WTC11 (cell line): ENCODE data around the gene FAM114A2.

Experiments
- ETV6 ChIP-seq: sonication (generic); formaldehyde crosslinking; IDR thresholded peaks from 2 replicates; pipeline ENCODE4 v1.8.1; 2022; ENCODE audit warnings: mild to moderate bottlenecking, missing genetic modification reagents
- FOXJ3 ChIP-seq: sonication (generic); formaldehyde crosslinking; IDR thresholded peaks from 2 replicates; pipeline ENCODE4 v1.9.0; 2021; ENCODE audit warnings: missing genetic modification reagents, mild to moderate bottlenecking, borderline replicate concordance
- ZNF423 ChIP-seq: fragments of 250-450 bp; sonication (Bioruptor Pico); IDR thresholded peaks from 2 replicates; pipeline ENCODE4 v2.1.2; 2022; ENCODE audit warnings: mild to moderate bottlenecking, moderate library complexity
- ZNF425 ChIP-seq: fragments of 250-450 bp; sonication (Bioruptor Pico); conservative IDR thresholded peaks from 2 replicates; pipeline ENCODE4 v1.9.0; 2021; ENCODE audit warnings: mild to moderate bottlenecking
- TF ChIP-seq, protein P1 (sequence below): sonication (generic); formaldehyde crosslinking; IDR thresholded peaks from 2 replicates; pipeline ENCODE4 v1.8.1; 2022; ENCODE audit warnings: low read depth, mild to moderate bottlenecking, moderate library complexity, missing genetic modification reagents, borderline replicate concordance
- TF ChIP-seq, protein P2 (sequence below): sonication (generic); formaldehyde crosslinking; IDR thresholded peaks from 2 replicates; pipeline ENCODE4 v1.8.1; 2023; ENCODE audit warnings: mild to moderate bottlenecking, missing genetic modification reagents, moderate library complexity
- TF ChIP-seq, protein P3 (sequence below): fragments of 200-600 bp; IDR thresholded peaks from 2 replicates; pipeline ENCODE4 v1.8.0; 2022; ENCODE audit warnings: antibody characterized with exemption
- TF ChIP-seq, protein P4 (sequence below): sonication (generic); formaldehyde crosslinking; conservative IDR thresholded peaks from 2 replicates; pipeline ENCODE4 v1.8.1; 2022; ENCODE audit warnings: mild to moderate bottlenecking, missing genetic modification reagents

DNA sequence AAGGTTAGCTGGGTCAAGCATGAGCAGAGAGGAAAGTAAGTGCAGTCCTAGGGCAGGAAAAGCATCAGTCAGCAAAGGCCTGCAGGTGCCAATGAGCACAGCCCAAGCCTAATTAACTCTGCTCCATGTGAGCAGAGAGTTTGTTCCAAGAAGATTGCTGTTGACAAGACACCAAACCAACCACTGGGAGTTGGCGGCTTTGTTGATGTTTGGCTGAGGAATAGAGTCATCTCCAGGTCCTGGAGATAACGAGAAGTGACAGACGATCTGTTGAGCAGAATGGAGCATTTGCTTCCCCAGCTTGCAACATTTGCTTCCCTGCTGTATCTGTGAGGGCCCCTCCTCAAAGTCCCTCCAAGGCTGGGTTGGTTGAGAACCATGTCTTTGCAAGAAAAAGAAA lies 68.2 kb downstream of the FAM114A2 start:
- TF ChIP-seq, protein P1, sequence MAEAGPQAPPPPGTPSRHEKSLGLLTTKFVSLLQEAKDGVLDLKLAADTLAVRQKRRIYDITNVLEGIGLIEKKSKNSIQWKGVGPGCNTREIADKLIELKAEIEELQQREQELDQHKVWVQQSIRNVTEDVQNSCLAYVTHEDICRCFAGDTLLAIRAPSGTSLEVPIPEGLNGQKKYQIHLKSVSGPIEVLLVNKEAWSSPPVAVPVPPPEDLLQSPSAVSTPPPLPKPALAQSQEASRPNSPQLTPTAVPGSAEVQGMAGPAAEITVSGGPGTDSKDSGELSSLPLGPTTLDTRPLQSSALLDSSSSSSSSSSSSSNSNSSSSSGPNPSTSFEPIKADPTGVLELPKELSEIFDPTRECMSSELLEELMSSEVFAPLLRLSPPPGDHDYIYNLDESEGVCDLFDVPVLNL (CRISPR knock-in tag), result no peak
- TF ChIP-seq, protein P2, sequence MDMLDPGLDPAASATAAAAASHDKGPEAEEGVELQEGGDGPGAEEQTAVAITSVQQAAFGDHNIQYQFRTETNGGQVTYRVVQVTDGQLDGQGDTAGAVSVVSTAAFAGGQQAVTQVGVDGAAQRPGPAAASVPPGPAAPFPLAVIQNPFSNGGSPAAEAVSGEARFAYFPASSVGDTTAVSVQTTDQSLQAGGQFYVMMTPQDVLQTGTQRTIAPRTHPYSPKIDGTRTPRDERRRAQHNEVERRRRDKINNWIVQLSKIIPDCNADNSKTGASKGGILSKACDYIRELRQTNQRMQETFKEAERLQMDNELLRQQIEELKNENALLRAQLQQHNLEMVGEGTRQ (CRISPR knock-in tag), result no peak
- TF ChIP-seq, protein P3, sequence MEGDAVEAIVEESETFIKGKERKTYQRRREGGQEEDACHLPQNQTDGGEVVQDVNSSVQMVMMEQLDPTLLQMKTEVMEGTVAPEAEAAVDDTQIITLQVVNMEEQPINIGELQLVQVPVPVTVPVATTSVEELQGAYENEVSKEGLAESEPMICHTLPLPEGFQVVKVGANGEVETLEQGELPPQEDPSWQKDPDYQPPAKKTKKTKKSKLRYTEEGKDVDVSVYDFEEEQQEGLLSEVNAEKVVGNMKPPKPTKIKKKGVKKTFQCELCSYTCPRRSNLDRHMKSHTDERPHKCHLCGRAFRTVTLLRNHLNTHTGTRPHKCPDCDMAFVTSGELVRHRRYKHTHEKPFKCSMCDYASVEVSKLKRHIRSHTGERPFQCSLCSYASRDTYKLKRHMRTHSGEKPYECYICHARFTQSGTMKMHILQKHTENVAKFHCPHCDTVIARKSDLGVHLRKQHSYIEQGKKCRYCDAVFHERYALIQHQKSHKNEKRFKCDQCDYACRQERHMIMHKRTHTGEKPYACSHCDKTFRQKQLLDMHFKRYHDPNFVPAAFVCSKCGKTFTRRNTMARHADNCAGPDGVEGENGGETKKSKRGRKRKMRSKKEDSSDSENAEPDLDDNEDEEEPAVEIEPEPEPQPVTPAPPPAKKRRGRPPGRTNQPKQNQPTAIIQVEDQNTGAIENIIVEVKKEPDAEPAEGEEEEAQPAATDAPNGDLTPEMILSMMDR, result no peak
- TF ChIP-seq, protein P4, sequence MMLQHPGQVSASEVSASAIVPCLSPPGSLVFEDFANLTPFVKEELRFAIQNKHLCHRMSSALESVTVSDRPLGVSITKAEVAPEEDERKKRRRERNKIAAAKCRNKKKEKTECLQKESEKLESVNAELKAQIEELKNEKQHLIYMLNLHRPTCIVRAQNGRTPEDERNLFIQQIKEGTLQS (CRISPR knock-in tag), result no peak
- no peak for TF ChIP-seq ZNF425 (CRISPR knock-in tag)
- TF ChIP-seq FOXJ3 (CRISPR knock-in tag), result no peak
- no peak for TF ChIP-seq ETV6 (CRISPR knock-in tag)
- TF ChIP-seq ZNF423, result no peak
